GM12873 (cell line): Measurements from ENCODE around the gene DAB1.

Experiments used
- TF ChIP-seq, protein P1 (sequence below): IDR thresholded peaks from 2 replicates; pipeline ENCODE4 v1.5.1; 2012; ENCODE audit warnings: low read depth, mild to moderate bottlenecking, moderate library complexity, low read length, control low read depth; ENCODE audit not compliant: insufficient read depth; ENCODE audit errors: missing control alignments

Gene DAB1

GRCh38 chr1:57362480-57362879 lies 61.4 kb downstream of the DAB1 start:
- TF ChIP-seq, protein P1, sequence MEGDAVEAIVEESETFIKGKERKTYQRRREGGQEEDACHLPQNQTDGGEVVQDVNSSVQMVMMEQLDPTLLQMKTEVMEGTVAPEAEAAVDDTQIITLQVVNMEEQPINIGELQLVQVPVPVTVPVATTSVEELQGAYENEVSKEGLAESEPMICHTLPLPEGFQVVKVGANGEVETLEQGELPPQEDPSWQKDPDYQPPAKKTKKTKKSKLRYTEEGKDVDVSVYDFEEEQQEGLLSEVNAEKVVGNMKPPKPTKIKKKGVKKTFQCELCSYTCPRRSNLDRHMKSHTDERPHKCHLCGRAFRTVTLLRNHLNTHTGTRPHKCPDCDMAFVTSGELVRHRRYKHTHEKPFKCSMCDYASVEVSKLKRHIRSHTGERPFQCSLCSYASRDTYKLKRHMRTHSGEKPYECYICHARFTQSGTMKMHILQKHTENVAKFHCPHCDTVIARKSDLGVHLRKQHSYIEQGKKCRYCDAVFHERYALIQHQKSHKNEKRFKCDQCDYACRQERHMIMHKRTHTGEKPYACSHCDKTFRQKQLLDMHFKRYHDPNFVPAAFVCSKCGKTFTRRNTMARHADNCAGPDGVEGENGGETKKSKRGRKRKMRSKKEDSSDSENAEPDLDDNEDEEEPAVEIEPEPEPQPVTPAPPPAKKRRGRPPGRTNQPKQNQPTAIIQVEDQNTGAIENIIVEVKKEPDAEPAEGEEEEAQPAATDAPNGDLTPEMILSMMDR = no peak

DNA sequence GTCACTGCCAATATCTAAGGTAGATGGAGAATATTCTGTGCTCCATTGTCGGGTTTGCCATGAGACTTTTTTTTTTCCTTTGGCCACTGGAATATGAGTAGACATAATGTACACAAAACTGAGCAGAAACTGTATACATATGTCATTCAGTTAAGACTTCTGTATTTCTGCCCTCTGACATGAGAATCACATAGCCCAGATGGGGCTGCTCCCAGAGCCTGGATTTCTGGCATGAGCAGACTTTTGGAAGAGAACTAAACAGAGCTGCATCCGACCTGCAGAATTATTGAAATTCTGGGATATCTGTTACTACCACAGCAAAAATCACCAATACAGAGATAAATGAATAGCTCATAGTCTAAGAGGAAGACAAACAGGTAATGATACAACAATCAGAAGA lies 62.3 kb downstream of the DAB1 start:
- TF ChIP-seq, protein P1 = no peak

DNA sequence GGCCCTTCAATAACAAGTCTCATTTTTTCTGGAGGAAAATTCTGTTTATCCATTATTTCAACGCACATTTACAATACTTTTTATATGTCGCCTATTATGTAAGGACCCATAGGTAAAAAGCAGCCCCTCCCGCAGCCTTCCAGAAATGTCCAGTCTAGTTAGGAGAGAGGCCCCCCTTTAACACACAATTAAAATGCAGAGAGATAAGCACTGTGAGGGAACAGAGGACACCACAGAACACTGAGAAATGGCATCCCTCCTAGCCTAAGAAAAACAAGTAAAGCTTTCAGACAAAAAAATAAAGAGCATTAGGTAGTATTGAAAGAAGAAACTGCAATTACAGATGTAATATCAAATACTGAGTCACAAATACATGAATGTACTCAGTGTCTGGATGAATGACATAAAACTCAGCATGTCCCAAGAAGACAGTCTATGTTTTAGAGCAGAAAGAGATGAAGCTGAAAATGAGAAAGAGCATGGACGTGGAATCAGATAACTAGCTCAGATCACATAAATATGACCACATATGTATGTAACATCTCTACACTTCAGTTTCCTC lies 62.9 kb downstream of the DAB1 start:
- TF ChIP-seq, protein P1 = no peak

GRCh38 chr1:57357462-57357861 lies 66.4 kb downstream of the DAB1 start:
- TF ChIP-seq, protein P1 = no peak

DNA sequence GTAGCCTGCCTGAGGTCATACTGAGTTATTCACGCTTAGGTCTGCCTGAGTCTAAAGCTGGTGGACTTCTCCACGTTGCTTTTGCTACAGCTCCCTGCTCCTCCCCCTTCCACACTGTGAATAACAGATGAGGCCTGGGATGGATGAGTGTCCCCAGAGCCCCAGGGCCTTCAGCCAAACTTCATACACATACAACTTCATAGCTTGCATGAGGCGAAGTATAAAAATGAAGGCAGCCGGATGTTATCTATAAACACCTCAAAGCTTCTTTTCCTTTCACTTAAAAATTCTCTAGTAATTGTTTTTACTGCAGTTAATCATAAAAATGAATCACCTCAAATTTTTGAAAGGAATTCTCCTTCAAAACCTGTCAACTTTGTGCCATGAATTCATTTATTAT lies 70.2 kb downstream of the DAB1 start:
- TF ChIP-seq, protein P1 = no peak

GRCh38 chr1:57350610-57351009 lies 73.2 kb downstream of the DAB1 start:
- TF ChIP-seq, protein P1 = no peak

DNA sequence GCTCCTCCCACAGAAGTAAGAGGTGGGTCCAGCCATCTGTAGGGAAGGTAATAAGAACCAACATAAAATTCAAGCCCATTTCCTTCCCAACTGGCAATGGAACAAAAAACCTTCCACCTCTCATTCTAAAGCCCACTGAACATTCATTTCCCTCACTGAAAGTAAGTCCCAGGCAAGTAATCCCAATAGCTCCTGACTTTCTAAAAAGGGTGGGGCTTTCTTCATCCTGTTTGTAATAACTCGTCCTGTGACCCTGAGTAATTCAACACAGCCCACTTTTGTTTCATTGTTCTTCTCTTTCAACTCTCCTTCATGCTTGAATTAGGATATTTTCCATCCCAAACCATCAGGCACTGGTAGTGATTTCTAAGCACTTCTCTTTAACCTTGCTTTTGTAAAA lies 74.9 kb downstream of the DAB1 start:
- TF ChIP-seq, protein P1 = no peak
